GM21576 (cell line): ENCODE results near the gene CTTN.
"Not testable (repeated sequence)": the region's sequence is repeated elsewhere in the genome, so short reads cannot be mapped to it uniquely, and the experiment has no call there.

Source experiments
- ATAC-seq: cut with Tn5 transposase; IDR thresholded peaks from one replicate; pipeline ENCODE4 v1.9.1; 2021; ENCODE audit warnings: mild to moderate bottlenecking, moderate library complexity; ENCODE audit not compliant: unreplicated experiment

CTTN gene

DNA sequence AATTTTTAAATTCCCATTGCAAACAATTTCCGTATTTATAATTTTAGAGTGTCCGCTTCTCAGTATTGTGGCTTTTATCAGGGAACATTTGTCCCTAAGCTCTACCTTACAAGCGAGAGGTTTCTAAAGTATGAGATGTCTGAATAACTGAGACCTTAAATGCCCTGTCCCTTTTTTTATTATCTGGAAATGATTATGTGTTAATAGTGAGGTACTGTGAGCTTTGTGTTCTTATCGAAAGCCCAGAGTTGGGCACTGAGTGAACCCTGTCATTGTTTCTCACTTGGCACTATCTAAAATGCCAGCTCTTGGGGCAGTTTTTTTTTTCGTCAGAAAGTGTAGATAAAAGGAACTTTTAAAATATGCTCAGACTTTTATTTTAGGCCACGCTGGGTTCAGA lies 9.5 kb downstream of the CTTN start:
- ATAC-seq = no peak

GRCh38 chr11:70408326-70408725 lies 10.0 kb downstream of the CTTN start:
- ATAC-seq = not testable (repeated sequence)

- no peak for ATAC-seq
Measured at GRCh38 chr11:70409437-70409836, 11.1 kb downstream of the CTTN start.

DNA sequence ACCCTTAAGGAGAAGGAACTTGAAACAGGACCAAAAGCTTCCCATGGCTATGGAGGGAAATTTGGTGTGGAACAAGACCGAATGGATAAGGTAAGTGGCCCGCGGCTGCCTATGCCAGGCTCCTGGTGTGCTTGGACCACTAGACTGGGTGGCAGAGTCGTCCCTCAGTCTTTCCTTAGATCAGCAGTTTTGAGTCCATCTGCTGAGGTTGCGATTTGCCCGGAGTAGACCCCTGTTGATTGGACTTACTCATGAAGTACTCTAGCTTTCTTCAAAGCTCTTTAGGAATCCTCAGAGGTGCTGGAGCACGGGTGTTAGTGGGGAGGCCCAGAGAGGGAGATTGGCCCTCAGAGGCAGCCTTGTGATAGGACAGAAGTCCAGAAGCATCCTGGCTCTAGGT lies 11.5 kb downstream of the CTTN start:
- ATAC-seq = no peak

- ATAC-seq = no peak
Measured at GRCh38 chr11:70410276-70411205, 12.2 kb downstream of the CTTN start.

DNA sequence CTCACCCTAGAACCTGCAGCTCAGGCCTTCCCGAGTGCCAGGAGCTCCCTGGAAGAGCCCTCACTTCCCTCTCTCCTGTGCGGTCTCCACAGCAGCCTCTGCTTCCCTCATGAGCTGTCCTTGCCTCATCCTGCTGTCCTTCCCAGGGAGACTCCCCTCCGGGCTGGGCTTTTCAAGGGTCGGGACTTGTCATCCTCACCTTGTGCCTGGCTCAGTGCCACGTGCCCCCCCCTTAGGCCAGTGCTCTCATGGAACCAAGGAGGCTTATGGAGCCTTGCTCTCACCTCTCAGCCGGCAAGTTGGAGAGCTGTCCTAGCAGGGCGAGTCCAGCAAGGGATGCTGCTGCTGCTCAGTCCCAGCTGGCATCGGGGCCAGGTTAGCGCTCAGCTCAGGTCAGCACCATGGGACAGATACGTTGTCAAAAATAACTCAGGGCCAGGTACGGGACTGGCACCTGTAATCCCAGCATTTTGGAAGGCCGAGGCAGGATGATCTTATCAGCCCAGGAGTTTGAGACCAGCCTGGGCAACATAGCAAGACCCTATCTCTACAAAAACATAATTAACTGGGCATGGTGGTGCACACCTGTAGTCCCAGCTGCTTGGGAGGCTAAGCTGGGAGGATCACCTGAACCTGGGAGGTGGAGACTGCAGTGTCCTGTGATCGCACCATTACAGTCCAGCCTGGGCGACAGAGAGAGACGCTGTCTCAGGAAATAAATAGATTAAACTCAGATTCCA lies 13.6 kb downstream of the CTTN start:
- no peak for ATAC-seq

DNA sequence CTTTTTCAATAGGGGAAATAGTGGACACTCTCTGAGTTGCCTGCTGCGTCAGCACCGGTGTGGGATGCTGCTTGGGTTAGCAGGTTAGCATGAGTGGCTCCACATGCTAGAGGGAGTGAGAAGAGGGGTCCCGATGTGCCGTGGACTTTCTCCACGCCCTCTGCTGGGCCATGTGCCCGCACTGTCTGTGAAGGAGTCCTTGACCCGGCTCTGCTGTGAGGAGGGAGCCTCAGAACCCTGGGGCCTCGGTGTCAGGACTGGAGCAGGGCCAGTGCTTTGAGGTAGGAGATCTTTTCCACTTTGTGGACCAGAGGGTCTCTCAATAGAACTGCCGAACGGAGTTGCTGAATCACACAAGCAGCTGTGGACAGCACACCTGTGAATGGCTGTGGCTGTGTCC lies 14.8 kb downstream of the CTTN start:
- ATAC-seq = no peak

DNA sequence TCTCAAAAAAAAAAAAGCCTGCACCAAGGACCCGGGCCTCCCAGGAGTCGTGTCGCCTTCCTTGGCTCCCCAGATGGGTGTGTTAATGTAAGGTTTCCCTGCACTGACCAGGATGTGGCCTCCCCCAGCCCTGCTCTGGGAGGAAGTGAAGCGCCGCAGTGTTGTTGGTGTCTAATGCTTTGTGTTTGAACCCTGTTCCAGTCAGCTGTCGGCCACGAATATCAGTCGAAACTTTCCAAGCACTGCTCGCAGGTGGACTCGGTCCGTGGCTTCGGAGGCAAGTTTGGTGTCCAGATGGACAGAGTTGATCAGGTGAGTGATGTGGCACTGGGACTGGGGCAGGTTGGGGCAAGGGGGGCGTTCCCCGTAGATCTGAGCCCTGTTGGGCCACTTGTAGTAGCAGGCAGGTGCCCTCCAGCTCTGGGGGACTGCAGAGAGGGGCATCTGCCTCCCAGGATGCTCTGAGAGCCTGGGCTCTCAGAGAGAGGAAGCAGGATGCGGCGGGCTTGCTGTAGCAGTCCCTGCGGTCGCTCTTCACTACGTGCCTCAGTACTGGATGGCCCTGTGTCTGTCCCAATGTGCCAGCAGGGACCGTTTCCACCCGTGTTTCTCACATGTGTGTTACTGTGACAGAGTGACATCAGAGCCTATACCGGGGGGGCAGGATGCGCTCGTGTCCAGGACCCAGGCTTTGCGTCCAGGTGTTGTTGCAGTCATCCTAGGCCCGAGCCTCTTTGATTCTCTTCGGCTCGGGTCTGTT lies 16.2 kb downstream of the CTTN start:
- no peak for ATAC-seq

GRCh38 chr11:70415191-70415590 lies 16.9 kb downstream of the CTTN start:
- no peak for ATAC-seq

- ATAC-seq = no peak
Measured at GRCh38 chr11:70415642-70416395, 17.5 kb downstream of the CTTN start.

DNA sequence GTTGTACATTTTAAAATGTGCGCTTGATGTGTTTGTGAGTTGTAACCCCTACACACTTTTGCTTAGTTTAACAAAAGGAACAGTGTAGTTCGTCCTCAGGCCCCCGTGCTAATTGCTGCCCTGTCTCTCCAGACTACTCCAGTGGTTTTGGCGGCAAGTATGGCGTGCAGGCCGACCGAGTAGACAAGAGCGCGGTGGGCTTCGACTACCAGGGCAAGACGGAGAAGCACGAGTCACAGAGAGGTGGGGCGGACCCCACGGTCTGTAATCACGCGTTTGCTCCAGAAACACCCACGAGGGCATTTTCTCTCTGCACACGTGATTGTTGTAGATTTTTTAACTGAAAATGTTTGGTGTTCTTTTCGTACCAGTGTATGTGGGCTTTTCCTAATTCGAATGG lies 18.6 kb downstream of the CTTN start:
- ATAC-seq = no peak

GRCh38 chr11:70418130-70418529 lies 19.8 kb downstream of the CTTN start:
- ATAC-seq = no peak

DNA sequence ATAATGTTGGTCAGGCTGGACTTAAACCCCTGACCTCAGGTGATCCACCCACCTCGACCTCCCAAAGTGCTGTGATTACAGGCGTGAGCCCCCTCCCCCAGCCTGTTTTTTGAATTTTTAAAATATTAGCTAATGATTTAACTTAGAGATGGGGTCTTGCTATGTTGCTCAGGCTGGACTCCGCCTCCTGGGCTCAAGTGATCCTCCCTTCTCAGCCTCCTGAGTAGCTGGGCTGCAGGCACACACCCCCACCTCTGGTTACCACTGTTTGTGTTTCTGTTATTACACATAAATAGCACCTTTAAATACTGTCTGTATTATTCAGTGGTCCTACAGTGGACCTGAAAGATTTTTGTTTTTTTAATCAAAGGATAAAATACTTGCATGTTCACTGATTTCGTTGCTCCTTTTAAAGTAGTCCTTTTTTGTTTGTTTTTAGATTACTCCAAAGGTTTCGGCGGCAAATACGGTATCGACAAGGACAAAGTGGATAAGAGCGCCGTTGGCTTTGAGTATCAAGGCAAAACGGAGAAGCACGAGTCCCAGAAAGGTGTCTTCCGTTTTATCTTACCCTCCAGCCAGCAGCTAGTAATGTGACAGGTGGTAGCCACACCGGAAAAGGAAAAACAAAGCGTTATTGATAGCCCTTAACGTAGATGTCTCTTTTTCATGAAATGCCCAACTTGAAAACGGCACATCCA lies 21.1 kb downstream of the CTTN start:
- ATAC-seq = no peak

DNA sequence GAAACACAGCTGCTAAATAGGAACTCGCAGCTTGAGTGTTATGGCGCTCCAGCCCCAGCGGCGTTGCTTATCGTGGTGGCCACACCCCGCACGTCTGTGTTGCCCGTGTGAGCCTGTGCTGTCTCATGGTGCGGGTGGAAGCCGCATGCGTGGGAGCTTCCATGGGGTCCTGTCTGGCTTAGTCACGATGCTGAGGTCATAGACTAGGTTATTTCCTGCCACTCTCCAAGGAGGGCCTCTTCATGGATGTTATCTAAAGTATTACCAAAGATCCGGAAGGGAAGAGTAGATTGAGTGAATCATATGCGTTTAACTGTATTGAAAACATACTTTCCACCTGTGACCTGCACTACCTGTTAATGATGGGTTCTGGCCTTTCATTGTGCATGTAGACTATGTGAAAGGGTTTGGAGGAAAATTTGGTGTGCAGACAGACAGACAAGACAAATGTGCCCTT lies 21.7 kb downstream of the CTTN start:
- no peak for ATAC-seq

- no peak for ATAC-seq
Measured at GRCh38 chr11:70420496-70420895, 22.2 kb downstream of the CTTN start.

GRCh38 chr11:70421123-70421522 lies 22.8 kb downstream of the CTTN start:
- no peak for ATAC-seq

DNA sequence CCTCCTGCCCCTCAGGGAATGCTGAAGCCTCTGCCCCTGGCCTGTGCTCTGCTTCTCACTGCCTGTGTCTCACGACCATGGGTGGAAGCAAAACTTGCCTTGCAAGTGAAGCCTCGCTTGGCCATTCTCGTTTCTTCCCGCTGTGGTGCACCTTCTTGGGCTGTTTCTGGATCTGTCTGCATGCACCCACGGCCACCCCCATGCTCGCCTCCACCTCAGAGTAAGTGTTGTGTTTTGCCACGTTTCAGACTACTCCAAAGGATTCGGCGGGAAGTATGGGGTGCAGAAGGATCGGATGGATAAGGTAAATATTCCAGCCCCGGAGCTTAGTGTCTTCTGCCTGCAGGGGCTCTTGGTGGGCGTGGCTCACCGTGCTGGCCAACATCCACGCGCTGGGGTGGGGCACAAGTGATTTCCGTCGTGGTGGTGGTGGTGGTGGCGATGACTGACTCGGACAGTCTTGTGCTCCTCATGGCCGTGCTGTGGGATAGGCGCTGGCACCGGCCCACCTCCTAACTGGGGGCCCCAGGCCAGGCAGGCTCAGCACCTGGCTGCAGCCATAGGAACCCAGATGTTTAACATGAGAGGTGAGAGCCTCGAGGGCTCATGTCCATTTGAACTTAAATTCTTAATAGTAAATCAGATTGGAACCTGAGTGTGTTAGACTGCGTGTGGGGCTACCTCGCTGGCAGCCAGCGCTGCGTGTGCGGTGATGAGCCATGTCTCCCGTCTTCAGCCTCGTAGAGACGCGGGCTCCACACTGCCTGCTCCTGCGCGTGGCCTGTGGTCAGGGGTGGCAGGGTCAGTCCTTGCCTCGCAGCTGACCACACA lies 24.6 kb downstream of the CTTN start:
- no peak for ATAC-seq

GRCh38 chr11:70423523-70424505 lies 25.5 kb downstream of the CTTN start:
- ATAC-seq = no peak
